H9 (cell line): Measurements from ENCODE around the gene EHBP1. TPM values are rescaled to one million over a fixed set of nuclear protein-coding genes. Genes with fewer than 3 reads are reported as not detected.

Experiments
- DNase-seq: peaks from one replicate; pipeline ENCODE4 v3.0.0-alpha.2; 2017
- H2AFZ ChIP-seq: one replicate; pipeline ENCODE4 v1.6.1; 2013; ENCODE audit warnings: mild to moderate bottlenecking, low read length, control low read depth, moderate library complexity
- H2AK5ac ChIP-seq: 2 replicates; pipeline ENCODE4 v1.6.1; 2013; ENCODE audit warnings: low read length, control low read depth, mixed read lengths; ENCODE audit not compliant: insufficient read length
- H2BK120ac ChIP-seq: one replicate; pipeline ENCODE4 v1.6.1; 2013; ENCODE audit warnings: low read depth, mild to moderate bottlenecking, low read length, control low read depth, inconsistent platforms; ENCODE audit not compliant: poor library complexity, severe bottlenecking
- H2BK12ac ChIP-seq: 2 replicates; pipeline ENCODE4 v1.6.1; 2013; ENCODE audit warnings: low read length, control low read depth, mixed read lengths, low read depth; ENCODE audit not compliant: insufficient read length
- H2BK15ac ChIP-seq: 2 replicates; pipeline ENCODE4 v1.6.1; 2013; ENCODE audit warnings: low read depth, low read length, control low read depth
- H2BK20ac ChIP-seq: one replicate; pipeline ENCODE4 v1.6.1; 2013; ENCODE audit warnings: low read depth, mild to moderate bottlenecking, low read length, control low read depth, inconsistent platforms; ENCODE audit not compliant: poor library complexity, severe bottlenecking
- H2BK5ac ChIP-seq: 2 replicates; pipeline ENCODE4 v1.6.1; 2013; ENCODE audit warnings: low read length, control low read depth, mixed read lengths; ENCODE audit not compliant: insufficient read length
- H3K14ac ChIP-seq: 2 replicates; pipeline ENCODE4 v1.6.1; 2013; ENCODE audit warnings: low read length, control low read depth; ENCODE audit not compliant: insufficient read depth
- H3K18ac ChIP-seq: 2 replicates; pipeline ENCODE4 v1.6.1; 2013; ENCODE audit warnings: low read depth, mild to moderate bottlenecking, mixed read lengths, low read length, control low read depth; ENCODE audit not compliant: insufficient read length
- H3K23ac ChIP-seq: 2 replicates; pipeline ENCODE4 v1.6.1; 2013; ENCODE audit warnings: low read length, control low read depth, mixed read lengths, low read depth; ENCODE audit not compliant: insufficient read length
- H3K23me2 ChIP-seq: 2 replicates; pipeline ENCODE4 v1.6.1; 2013; ENCODE audit warnings: low read depth, mild to moderate bottlenecking, mixed read lengths, low read length, control low read depth; ENCODE audit not compliant: insufficient read length, poor library complexity, severe bottlenecking
- H3K27ac ChIP-seq: 2 replicates; pipeline ENCODE4 v1.5.1; 2013; ENCODE audit warnings: low read length, control low read depth, mixed read lengths, low read depth; ENCODE audit not compliant: insufficient read length
- H3K27me3 ChIP-seq: 2 replicates; pipeline ENCODE4 v1.6.1; 2013; ENCODE audit warnings: low read length, control low read depth, inconsistent platforms; ENCODE audit not compliant: insufficient read depth
- H3K4ac ChIP-seq: 2 replicates; pipeline ENCODE4 v1.6.1; 2013; ENCODE audit warnings: low read depth, mild to moderate bottlenecking, control low read depth, inconsistent platforms, low read length, moderate library complexity
- H3K4me1 ChIP-seq: 2 replicates; pipeline ENCODE4 v1.6.1; 2013; ENCODE audit warnings: low read length, control low read depth, inconsistent platforms; ENCODE audit not compliant: insufficient read depth
- H3K4me2 ChIP-seq: 2 replicates; pipeline ENCODE4 v1.6.1; 2013; ENCODE audit warnings: low read length, control low read depth, mixed read lengths; ENCODE audit not compliant: insufficient read length, insufficient read depth
- H3K56ac ChIP-seq: 2 replicates; pipeline ENCODE4 v1.6.1; 2013; ENCODE audit warnings: low read depth, mild to moderate bottlenecking, mixed read lengths, low read length, control low read depth; ENCODE audit not compliant: insufficient read length
- H3K79me1 ChIP-seq: 2 replicates; pipeline ENCODE4 v1.6.1; 2013; ENCODE audit warnings: low read depth, mild to moderate bottlenecking, moderate library complexity, low read length, control low read depth, inconsistent platforms; ENCODE audit not compliant: insufficient read depth, poor library complexity, severe bottlenecking
- H3K79me2 ChIP-seq: 2 replicates; pipeline ENCODE4 v1.6.1; 2013; ENCODE audit warnings: low read length, control low read depth, inconsistent platforms; ENCODE audit not compliant: insufficient read depth
- H3K9ac ChIP-seq: 2 replicates; pipeline ENCODE4 v1.6.1; 2013; ENCODE audit warnings: low read length, control low read depth, mixed read lengths; ENCODE audit not compliant: insufficient read length; ENCODE audit errors: extremely low read depth
- H3K9me3 ChIP-seq: one replicate; pipeline ENCODE4 v1.6.1; 2013; ENCODE audit warnings: low read depth, low read length, inconsistent platforms; ENCODE audit not compliant: control insufficient read depth
- H3T11ph ChIP-seq: one replicate; pipeline ENCODE4 v1.6.1; 2013; ENCODE audit warnings: mild to moderate bottlenecking, low read length, control low read depth, inconsistent platforms
- H4K20me1 ChIP-seq: one replicate; pipeline ENCODE4 v1.6.1; 2013; ENCODE audit not compliant: control insufficient read depth, insufficient read length, insufficient read depth
- H4K5ac ChIP-seq: 2 replicates; pipeline ENCODE4 v1.6.1; 2013; ENCODE audit warnings: low read depth, mild to moderate bottlenecking, mixed read lengths, low read length, control low read depth; ENCODE audit not compliant: insufficient read length
- H4K8ac ChIP-seq: replicated peaks from 2 replicates; pipeline ENCODE4 v1.6.1; 2013; ENCODE audit warnings: low read length, control low read depth, mixed read lengths, low read depth; ENCODE audit not compliant: insufficient read length
- H4K91ac ChIP-seq: 2 replicates; pipeline ENCODE4 v1.6.1; 2013; ENCODE audit warnings: low read depth, mild to moderate bottlenecking, moderate library complexity, mixed read lengths, low read length, control low read depth; ENCODE audit not compliant: insufficient read length
- H3K27ac Mint-ChIP-seq, 3 experiments: 2 replicates in 2 of 3; 3 replicates in 1 of 3; pipeline ENCODE4 v1.8.0; 2020 to 2021; ENCODE audit warnings: mixed read lengths in 3 of 3, mild to moderate bottlenecking in 1 of 3, moderate library complexity in 1 of 3
- H3K27me3 Mint-ChIP-seq: 2 replicates; pipeline ENCODE4 v1.8.0; 2021; ENCODE audit warnings: low read depth, mild to moderate bottlenecking, moderate library complexity, mixed read lengths
- H3K36me3 Mint-ChIP-seq, 3 experiments: 2 replicates in 2 of 3; 3 replicates in 1 of 3; pipeline ENCODE4 v1.8.0; 2020 to 2021; ENCODE audit warnings: low read depth in 3 of 3, mixed read lengths in 3 of 3; ENCODE audit not compliant: insufficient read depth in 1 of 3
- H3K4me1 Mint-ChIP-seq, 2 experiments: 2 replicates each; pipeline ENCODE4 v1.8.0; 2020; ENCODE audit warnings: mixed read lengths in 2 of 2
- H3K4me3 Mint-ChIP-seq, 2 experiments: 2 replicates in 1 of 2; 3 replicates in 1 of 2; pipeline ENCODE4 v1.8.0; 2020 to 2021; ENCODE audit warnings: mild to moderate bottlenecking in 2 of 2, mixed read lengths in 2 of 2, moderate library complexity in 1 of 2
- H3K9me3 Mint-ChIP-seq, 2 experiments: 2 replicates in 1 of 2; 3 replicates in 1 of 2; pipeline ENCODE4 v1.8.0; 2020; ENCODE audit warnings: mild to moderate bottlenecking in 2 of 2, mixed read lengths in 2 of 2, moderate library complexity in 1 of 2
- CTCF ChIP-seq: fragments of 200-600 bp; sonication (generic); conservative IDR thresholded peaks from 3 replicates; pipeline ENCODE4 v1.8.0; 2021; ENCODE audit warnings: antibody characterized with exemption, mild to moderate bottlenecking
- WGBS: extraction: QIAGEN DNeasy Blood & Tissue Kit; methylation state at CpG from one replicate; pipeline ENCODE4 v1.1.7; 2013; ENCODE audit warnings: missing lambda C conversion rate, low lambda C conversion rate, mixed read lengths; ENCODE audit not compliant: insufficient read length; ENCODE audit errors: extremely low coverage; 5-methylcytosine and 5-hydroxymethylcytosine counted together
- total RNA-seq: library from RNA; stranded (reverse); gene quantifications from 2 replicates; pipeline ENCODE4 v1.2.1, GENCODE V29; 2021

EHBP1 gene
- total RNA-seq, 1 experiment from 2014 or later: 35.6 TPM

DNA sequence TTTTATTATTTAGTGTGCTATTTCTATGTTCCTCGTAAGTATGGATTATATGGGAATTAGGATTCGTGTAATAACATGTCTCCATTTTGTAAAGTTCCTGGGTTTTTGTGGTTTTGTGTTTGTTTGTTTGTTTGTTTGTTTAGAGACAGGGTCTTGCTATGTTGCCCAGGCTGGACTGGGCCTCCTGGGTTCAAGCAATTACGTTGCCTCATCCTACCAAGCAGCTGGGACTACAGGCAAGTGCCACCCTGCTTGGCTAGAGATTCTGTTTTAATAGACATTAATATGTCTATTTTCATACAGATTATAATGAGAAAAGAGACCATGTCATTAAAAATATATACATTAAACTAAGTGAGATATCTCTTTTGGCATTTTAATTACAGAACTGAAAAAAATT is 309.9 kb downstream of the EHBP1 start:
- Histone ChIP-seq H3K27ac (no peak overlapping the region), H3T11ph (no peak overlapping the region), H3K4me2 (no peak overlapping the region), H2BK120ac (no peak overlapping the region), H3K18ac (no peak overlapping the region), H2AFZ (no peak overlapping the region), H2BK20ac (no peak overlapping the region), H2AK5ac (no peak overlapping the region), H4K91ac (no peak overlapping the region), H4K20me1 (no peaks in the 10 kb centered on the region), H3K23me2 (no peaks in the 10 kb centered on the region), H3K4ac (no peak overlapping the region), H3K27me3 (no peaks in the 10 kb centered on the region), H3K14ac (no peak overlapping the region), H2BK5ac (no peak overlapping the region), H2BK12ac (no peak overlapping the region), H3K9ac (no peak overlapping the region), H3K9me3 (no peaks in the 10 kb centered on the region), H3K4me1 (no peaks in the 10 kb centered on the region), H2BK15ac (no peak overlapping the region), H4K5ac (no peak overlapping the region), H3K79me1 (no peaks in the 10 kb centered on the region), H3K56ac (no peak overlapping the region), H3K23ac (no peak overlapping the region), H3K79me2 (no peaks in the 10 kb centered on the region), H4K8ac (no peak overlapping the region)
- no peaks in the 10 kb centered on the region; a peak in 2 of 7 replicates for H3K36me3 Mint-ChIP-seq
- no peaks in the 10 kb centered on the region for H3K9me3 Mint-ChIP-seq
- no peak for TF ChIP-seq CTCF
- no peaks in the 10 kb centered on the region for H3K27me3 Mint-ChIP-seq
- H3K27ac Mint-ChIP-seq: no peak overlapping the region
- whole genome bisulfite sequencing: no CpG with 5 or more reads among the region's 3 CpGs
- DNase-seq: no peak
- H3K4me1 Mint-ChIP-seq: peaks cover 15 to 23% of the 10 kb centered on the region in 2 experiments
- no peak overlapping the region for H3K4me3 Mint-ChIP-seq
